ENCODE results near the gene CGGBP1. TPM values are rescaled to one million over a fixed set of nuclear protein-coding genes. Genes with fewer than 3 reads are reported as not detected.
A peak's percentile ranks its signal among the peaks of the same experiment; 100 is the strongest.

Gene CGGBP1
- total RNA-seq, 1 experiment from 2014 or later: 43.2 TPM

- peak overlapping the region; percentile 86 for H3K4me3 Mint-ChIP-seq (ENCODE audit: unreplicated experiment)
- Histone ChIP-seq H3K9me3 (no peaks in the 10 kb centered on the region), H3K4me1 (0 out of 2 replicates have a peak, but pooled peaks cover 11% of the 10 kb centered on the region), H3K4me3 (ENCODE audit: low read depth, low read length) (peak overlapping the region; percentile 65), H3K27me3 (replicated peaks; ENCODE audit: control insufficient read depth, insufficient read depth, low read length) (no peaks in the 10 kb centered on the region), H3K36me3 (ENCODE audit: control insufficient read depth, insufficient read depth, low read length) (peaks cover 3% of the 10 kb centered on the region; the same call in 1 of the 2 replicates)
- no peaks in the 10 kb centered on the region for H3K27me3 Mint-ChIP-seq (ENCODE audit: insufficient read depth, unreplicated experiment)
- TF ChIP-seq, protein P1, sequence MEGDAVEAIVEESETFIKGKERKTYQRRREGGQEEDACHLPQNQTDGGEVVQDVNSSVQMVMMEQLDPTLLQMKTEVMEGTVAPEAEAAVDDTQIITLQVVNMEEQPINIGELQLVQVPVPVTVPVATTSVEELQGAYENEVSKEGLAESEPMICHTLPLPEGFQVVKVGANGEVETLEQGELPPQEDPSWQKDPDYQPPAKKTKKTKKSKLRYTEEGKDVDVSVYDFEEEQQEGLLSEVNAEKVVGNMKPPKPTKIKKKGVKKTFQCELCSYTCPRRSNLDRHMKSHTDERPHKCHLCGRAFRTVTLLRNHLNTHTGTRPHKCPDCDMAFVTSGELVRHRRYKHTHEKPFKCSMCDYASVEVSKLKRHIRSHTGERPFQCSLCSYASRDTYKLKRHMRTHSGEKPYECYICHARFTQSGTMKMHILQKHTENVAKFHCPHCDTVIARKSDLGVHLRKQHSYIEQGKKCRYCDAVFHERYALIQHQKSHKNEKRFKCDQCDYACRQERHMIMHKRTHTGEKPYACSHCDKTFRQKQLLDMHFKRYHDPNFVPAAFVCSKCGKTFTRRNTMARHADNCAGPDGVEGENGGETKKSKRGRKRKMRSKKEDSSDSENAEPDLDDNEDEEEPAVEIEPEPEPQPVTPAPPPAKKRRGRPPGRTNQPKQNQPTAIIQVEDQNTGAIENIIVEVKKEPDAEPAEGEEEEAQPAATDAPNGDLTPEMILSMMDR (IDR thresholded peaks at IDR 0.05; ENCODE audit: insufficient read depth in 1 of 2, low read depth in 1 of 2, low read length in 1 of 2, severe bottlenecking in 1 of 2, unreplicated experiment in 1 of 2): no peak
- ChIA-PET CTCF (interaction anchor here (0.9 kb wide), 1 partner anchor 56 kb away, joined by 6 read pairs; no protein-coding TSS in a partner anchor), POLR2A (interaction anchor here (1.0 kb wide), 1 partner anchor 92 kb away, joined by 3 read pairs; the partner anchor contains the start of gene C3orf38)
- intact Hi-C loops (cut with micrococcal nuclease; ENCODE audit: unreplicated experiment): no loop called here
- no peak for DNase-seq
- H3K9me3 Mint-ChIP-seq (ENCODE audit: unreplicated experiment): no peaks in the 10 kb centered on the region
- H3K4me1 Mint-ChIP-seq (ENCODE audit: low read depth, unreplicated experiment): peaks cover 6% of the 10 kb centered on the region
- H3K27ac Mint-ChIP-seq (ENCODE audit: unreplicated experiment): peak overlapping the region; percentile 70
- peaks cover 28% of the 10 kb centered on the region for H3K36me3 Mint-ChIP-seq (ENCODE audit: insufficient read depth, unreplicated experiment)
- TSS peak; percentile 61 for BruUV-seq (replicated peaks)
These were observed 1.0 kb downstream of the CGGBP1 start for GRCh38 chr3:88057630-88058305.

GRCh38 chr3:88046766-88047165, 12.0 kb downstream of the CGGBP1 start:
- H3K27me3 Mint-ChIP-seq (ENCODE audit: insufficient read depth, unreplicated experiment): peaks cover 3% of the 10 kb centered on the region
- POLR2A ChIA-PET: no interaction called here
- intact Hi-C loops (cut with micrococcal nuclease; ENCODE audit: unreplicated experiment): no loop called here

GRCh38 chr3:88044411-88044810, 14.4 kb downstream of the CGGBP1 start:
- Mint-ChIP-seq H3K36me3 (ENCODE audit: insufficient read depth, unreplicated experiment) (no peaks in the 10 kb centered on the region), H3K27ac (ENCODE audit: unreplicated experiment) (no peak overlapping the region), H3K4me3 (ENCODE audit: unreplicated experiment) (no peak overlapping the region), H3K9me3 (ENCODE audit: unreplicated experiment) (no peaks in the 10 kb centered on the region), H3K4me1 (ENCODE audit: low read depth, unreplicated experiment) (no peaks in the 10 kb centered on the region), H3K27me3 (ENCODE audit: insufficient read depth, unreplicated experiment) (peaks cover 3% of the 10 kb centered on the region)
- Histone ChIP-seq H3K36me3 (ENCODE audit: control insufficient read depth, insufficient read depth, low read length) (no peaks in the 10 kb centered on the region), H3K4me1 (0 out of 2 replicates have a peak, but pooled peaks cover 6% of the 10 kb centered on the region), H3K9me3 (no peaks in the 10 kb centered on the region), H3K27me3 (replicated peaks; ENCODE audit: control insufficient read depth, insufficient read depth, low read length) (no peaks in the 10 kb centered on the region), H3K4me3 (ENCODE audit: low read depth, low read length) (no peak overlapping the region)
- DNase-seq: no peak
- intact Hi-C loops (cut with micrococcal nuclease; ENCODE audit: unreplicated experiment): no loop called here
- ChIA-PET POLR2A (no interaction called here), CTCF (no interaction called here)
- BruUV-seq (replicated peaks): no TSS peak
- TF ChIP-seq, protein P1 (IDR thresholded peaks at IDR 0.05; ENCODE audit: insufficient read depth in 1 of 2, low read depth in 1 of 2, low read length in 1 of 2, severe bottlenecking in 1 of 2, unreplicated experiment in 1 of 2): no peak

More at GRCh38 chr3:88046766-88047165, 12.0 kb downstream of the CGGBP1 start:
- Histone ChIP-seq H3K4me1 (0 out of 2 replicates have a peak, but pooled peaks cover 6% of the 10 kb centered on the region), H3K36me3 (ENCODE audit: control insufficient read depth, insufficient read depth, low read length) (no peaks in the 10 kb centered on the region), H3K27me3 (replicated peaks; ENCODE audit: control insufficient read depth, insufficient read depth, low read length) (no peaks in the 10 kb centered on the region), H3K9me3 (no peaks in the 10 kb centered on the region), H3K4me3 (ENCODE audit: low read depth, low read length) (no peak overlapping the region)
- TF ChIP-seq, protein P1 (IDR thresholded peaks at IDR 0.05; ENCODE audit: insufficient read depth in 1 of 2, low read depth in 1 of 2, low read length in 1 of 2, severe bottlenecking in 1 of 2, unreplicated experiment in 1 of 2): no peak
- H3K27ac Mint-ChIP-seq (ENCODE audit: unreplicated experiment): no peak overlapping the region
- H3K4me3 Mint-ChIP-seq (ENCODE audit: unreplicated experiment): no peak overlapping the region
- DNase-seq: no peak
- no peaks in the 10 kb centered on the region for H3K9me3 Mint-ChIP-seq (ENCODE audit: unreplicated experiment)
- no peaks in the 10 kb centered on the region for H3K36me3 Mint-ChIP-seq (ENCODE audit: insufficient read depth, unreplicated experiment)
- H3K4me1 Mint-ChIP-seq (ENCODE audit: low read depth, unreplicated experiment): no peaks in the 10 kb centered on the region
- no TSS peak for BruUV-seq (replicated peaks)
- CTCF ChIA-PET: no interaction called here
